HG02588 (cell line): ENCODE measurements around the gene ATAT1.

Experiments used
- ATAC-seq: cut with Tn5 transposase; IDR thresholded peaks from one replicate; pipeline ENCODE4 v1.9.1; 2021; ENCODE audit warnings: mild to moderate bottlenecking, moderate library complexity; ENCODE audit not compliant: unreplicated experiment

ATAT1 gene

DNA sequence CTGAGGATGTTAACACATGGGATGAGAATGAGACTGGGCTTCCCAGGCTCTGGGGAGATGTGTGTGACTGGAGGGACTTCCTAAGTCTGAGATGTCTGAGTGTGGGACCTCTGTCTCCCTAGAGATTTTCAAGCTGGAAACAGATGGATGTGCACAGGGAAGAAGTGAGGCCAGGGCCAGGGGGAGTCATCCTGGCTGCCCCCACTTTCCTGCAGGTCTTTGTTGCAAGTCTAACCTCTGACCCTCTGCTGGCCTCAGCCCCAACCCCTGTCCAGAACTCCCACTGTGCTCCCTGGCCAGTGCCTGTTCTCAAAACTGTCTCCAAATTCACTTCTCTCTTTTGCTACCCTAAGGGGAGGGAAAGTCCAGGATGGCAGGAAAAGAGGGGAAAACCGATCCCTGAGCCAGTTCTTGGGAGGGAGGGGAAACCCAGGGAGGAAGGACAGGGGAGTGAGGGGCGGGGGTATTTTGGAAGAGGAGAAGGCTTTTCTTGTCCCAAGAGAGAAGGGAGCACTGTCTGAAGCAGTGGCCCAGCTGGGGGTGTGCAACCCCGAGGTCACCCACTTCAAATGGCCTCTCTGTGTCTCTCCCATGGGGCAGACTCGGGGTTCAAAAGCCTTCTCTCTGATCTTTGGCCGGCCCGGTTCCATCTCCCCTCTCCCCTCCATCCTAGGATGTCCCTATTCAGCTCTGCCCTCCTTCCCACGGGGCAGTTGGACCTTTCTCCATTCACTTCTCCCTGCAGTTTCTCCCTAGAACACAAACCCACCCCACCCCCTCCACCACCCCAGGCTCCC is 56.7 kb downstream of the ATAT1 start:
- no peak for ATAC-seq

DNA sequence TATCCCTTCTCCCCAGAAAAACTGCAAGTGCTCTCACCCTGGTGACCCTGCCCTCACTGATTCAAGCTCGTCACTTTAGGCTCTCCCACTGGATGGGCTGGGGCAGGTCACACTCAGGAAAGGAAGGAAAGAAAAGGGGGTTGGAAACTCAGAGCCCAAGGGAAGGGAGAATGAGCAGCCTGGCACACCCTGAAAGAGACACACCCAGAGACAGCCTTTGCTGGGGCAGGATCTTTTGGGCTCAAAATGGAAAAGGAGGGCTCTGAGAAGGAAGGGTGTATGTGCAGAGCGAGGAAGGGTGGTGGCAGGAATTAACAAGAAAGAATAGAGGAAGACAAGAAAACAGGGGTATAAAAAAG is 57.3 kb downstream of the ATAT1 start:
- no peak for ATAC-seq

DNA sequence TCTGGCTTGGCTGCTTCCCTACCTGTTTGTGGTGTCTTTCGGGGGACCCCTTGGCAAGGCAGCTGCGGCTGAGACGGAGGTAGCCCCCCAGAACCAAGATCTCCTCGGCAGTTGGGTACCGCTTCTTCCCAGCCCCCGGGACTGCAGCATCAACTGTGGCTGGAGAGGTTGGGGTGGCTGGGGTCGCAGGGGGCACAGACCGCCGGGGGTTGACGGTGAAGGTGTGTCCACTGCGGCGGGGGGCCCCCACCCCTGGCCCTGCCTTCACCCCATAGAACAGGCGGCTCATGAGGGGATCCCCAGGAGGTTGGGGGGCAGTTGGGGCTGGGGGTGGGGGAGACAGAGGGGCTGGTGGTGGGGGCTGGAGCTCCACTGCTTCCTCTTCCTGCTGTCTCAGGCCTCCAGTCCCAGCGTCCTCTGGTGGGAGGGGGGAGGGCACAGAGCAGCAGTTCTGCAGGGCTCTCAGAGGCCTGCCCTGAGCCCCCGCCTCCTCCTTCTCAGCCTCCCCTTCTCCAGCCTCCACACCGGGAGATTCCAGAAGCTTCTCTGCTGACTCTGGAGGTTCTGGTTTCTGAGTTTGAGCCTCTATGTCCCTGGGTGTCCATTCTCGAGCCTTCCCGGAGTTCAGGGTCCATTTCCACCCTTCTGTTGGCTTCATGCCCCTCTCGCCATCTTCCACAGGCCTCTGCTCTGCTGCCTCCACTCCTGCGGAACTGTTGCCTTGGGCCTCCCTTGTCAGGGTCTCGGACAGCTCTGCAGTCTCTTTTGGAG is 57.9 kb downstream of the ATAT1 start:
- no peak for ATAC-seq

DNA sequence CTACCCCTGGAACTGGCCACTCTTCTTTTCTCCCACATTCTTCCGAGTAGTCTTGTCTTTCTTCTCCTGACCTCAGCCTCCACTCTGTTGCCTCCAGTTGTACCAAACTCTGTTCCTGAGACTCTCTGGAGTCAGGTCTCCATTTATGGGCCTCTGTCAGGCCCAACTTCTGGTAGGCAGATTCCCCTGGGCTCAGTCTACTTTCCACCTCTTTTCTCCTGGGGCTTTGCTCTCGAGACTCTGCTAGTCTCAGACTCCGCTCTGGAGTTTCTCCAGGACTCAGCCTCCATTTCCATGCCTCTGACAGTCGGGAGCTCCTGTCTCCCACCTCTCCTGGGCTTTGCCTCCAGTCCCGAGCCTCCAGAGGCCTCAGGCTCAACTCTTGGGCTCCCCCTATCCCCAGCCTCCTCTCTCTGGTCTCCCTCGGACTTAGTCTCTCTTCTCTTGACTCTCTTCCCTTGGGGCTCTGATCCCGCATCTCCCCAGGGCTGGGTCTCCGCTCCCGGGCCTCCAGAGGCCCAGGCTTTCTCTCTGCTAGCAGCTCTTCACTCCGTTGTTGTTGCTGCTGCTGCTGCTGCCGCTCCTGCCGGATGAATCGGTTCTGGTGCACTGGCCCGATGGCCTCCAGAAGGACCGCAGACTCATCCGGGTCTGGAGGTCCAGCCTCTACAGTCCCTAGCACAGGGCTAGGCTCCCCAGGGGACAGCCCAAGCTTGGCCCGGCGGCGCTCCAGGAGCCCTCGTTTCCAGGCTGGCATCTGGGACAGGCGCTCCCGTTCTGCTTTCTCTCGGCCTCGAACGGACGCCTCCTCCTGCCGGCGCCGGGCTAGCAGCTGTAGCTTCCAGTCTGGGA is 58.7 kb downstream of the ATAT1 start:
- no peak for ATAC-seq

DNA sequence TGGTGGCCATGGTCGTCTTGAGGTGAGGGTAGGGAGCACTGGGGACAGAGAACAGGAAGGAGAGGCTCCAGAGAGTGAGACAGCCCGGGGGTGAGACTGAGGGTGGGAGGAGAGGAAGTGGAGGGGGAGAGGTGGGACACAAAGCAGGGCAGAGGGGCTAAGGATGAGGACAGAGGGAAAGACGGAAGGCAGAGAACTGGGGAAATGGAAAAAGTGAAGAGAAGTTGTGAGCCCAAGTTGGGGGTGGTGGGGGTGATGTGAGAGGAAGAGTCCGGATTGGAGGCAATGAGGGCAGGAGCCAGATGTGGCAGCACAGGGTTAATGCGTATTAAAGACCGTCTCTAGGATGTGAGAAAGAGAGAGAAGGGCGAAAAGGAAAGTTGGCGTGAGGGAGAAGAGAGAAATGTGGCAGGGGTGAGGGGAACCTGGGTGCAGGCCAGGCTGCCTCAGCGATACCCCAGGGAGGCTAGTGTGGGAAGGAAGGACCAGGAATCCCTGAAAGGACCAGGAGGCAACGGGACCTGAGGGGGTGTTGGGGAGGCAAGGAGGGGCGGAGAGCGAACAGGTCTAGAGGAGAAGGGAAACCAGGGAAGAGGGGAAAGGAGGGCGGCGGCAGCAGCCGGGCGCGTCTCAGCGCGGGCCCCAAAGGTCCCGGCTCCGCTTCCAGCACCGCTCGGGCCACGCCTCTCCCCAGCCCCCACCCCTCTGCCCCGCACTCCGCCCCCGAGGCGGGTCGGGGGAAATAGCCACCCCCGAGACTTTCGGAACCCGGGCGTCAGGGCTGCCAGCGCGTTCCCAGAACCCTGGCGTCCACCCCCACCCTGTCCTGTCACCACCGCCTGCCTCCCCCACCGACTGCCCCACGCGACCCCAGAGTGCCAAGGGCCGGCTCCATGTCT is 59.6 kb downstream of the ATAT1 start, which contains the start of gene PPP1R18:
Gene PPP1R18, minus strand, starts transcription at position 637 of the 899 bp plus-strand sequence. Its CDS starts 627 bp downstream, at position 10.
- peak; percentile 24 for ATAC-seq

DNA sequence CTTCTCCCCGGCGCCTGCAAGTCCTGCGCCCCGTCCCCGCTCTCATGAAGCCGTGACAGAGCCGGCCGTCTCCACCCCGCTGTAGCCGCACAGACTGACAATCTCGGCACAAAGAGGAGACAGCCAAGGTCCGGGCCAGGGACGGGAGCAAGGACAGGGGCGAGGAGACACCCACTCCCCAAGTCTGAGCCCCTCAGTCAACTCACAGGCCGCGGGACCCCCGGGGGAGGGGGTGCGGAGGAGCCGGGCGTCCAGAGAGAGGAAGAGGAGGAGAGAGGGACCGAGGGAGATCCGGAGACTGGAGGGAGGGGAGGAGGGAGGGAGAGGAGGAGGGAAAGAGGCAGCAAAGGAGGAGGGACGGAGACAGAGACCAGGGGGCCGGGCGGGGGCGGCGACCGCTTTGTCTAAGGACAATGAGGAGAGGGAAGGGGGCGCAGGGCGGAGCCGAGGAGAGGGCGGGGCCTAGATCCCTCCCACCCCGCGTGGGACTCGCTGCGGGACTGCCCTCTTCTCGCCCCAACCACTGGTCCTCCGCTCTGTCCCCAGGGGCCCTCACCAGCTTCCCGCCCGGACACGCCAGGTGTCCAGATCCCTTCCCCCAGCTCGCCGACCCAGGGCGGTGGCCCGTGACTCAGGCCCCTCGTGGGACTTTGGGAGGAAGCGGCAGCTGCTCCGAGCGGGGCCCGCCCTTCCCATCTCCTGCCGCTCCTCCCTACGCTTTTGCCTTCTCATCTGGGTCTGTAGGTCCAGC is 60.4 kb downstream of the ATAT1 start:
- peak; percentile 38 for ATAC-seq

DNA sequence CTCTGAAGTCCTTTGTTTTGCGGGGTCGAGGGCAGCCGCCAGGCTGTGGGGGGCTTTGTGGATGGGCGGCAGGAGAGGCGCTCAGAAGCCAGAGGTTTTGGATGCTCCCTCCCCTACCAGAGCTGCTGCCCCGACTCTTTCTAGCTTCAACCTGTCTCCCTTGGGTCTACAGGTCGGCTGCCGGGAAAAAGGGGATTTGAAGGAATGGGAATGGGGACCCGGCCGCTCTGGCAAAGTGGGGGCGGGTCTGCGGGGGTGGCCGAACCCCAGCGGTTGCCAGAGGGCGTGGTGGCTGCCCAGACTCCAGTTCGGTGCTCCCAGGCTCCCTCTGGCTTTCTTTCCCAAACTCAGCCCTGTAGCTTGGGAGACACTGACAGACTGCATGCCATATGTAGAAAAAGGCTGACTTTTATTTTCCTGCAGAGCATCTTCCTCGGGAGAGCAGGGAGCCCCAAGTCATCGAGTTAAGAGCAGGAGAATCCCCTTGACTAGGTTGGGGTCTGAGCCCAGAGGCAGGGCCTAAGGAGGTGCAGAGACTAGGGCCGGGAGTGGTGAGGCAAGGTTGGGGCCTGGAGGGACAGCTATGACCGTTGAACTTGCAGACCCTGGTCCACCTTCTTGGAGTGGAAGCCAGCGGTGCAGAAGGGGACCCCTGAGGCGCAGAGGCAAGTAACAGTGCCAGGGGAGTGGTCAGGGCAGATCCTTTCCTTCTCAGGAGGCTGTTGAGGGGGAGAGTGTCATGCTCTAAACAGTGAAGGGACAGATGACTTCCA is 61.2 kb downstream of the ATAT1 start:
- ATAC-seq = no peak

DNA sequence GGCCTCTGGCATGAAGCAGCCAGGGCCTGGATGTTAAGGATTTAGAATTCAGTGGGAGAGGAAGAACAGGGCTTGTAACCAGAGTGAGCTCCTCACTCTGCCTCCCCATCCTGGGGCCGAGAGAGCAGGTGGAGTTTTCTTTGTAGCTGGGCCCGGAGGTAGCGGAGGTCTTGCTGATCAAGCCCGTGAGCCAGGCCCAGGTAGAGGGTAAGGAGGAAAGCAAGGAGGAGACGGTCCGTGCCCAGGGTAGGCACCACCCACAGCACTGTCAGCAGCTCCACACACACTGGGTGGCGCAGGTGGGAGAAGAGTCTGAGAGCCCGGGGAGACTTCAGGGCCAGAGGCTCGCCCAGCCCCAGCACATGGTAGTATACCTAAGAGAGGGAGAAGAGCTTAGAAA is 61.9 kb downstream of the ATAT1 start:
- no peak for ATAC-seq

DNA sequence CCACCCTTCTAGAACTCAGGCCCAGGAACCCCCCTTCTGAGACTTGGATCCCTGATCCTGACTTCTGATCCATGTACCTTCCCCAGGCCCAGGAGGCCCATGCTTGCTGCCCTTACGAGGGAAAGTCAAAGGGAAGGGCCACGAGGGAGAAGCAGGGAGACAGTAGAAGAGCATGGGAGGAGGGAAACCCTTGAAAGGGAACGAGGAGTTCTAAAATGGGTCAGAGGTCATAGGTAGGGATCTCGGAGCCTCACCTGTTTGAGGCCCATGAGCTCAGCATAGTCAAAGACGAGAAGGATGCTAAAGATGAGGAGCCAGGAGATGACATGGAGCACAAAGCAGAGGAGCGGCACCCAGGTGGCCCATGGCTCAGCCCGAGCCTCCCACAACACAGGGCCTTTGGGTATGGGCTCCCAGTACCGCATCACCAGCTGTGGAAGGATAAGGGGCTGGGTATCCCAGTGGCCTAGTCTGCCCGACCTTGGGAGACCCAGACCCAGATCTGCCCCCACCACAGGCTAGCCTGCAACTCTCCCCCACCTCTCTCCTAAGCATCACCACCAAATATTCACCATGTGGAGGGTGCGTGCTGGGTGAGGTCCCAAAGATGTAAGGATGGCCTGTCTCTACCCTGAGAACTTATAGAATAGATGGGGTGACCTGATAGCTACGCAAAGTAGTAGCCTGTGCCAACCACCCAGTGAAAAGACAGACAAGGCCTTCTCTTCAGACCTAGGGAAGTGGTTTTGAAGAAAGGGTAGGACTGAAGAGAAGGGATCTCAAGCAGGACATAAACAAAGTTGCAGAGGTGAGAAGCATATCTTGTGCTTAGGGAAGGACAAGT is 62.6 kb downstream of the ATAT1 start:
- no peak for ATAC-seq

DNA sequence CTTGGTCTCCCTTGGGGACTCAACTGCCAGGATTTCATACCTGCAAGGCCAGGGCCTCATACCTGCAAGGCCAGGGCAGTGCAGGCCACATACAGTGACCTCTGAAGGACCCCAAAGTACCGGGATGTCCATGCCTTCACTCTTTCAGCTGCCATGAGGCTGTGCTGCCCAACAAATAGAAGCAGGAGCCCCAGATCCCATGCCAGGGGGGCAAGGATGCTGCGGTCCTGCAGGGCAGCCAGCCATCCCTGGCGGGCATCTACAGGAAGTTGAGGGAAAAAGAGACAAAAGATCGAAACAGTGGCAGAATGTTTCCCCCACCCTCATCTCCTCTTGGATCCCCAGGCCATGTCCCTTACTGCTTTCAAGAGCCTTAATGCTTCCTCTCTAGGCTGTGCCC is 63.3 kb downstream of the ATAT1 start:
- no peak for ATAC-seq

DNA sequence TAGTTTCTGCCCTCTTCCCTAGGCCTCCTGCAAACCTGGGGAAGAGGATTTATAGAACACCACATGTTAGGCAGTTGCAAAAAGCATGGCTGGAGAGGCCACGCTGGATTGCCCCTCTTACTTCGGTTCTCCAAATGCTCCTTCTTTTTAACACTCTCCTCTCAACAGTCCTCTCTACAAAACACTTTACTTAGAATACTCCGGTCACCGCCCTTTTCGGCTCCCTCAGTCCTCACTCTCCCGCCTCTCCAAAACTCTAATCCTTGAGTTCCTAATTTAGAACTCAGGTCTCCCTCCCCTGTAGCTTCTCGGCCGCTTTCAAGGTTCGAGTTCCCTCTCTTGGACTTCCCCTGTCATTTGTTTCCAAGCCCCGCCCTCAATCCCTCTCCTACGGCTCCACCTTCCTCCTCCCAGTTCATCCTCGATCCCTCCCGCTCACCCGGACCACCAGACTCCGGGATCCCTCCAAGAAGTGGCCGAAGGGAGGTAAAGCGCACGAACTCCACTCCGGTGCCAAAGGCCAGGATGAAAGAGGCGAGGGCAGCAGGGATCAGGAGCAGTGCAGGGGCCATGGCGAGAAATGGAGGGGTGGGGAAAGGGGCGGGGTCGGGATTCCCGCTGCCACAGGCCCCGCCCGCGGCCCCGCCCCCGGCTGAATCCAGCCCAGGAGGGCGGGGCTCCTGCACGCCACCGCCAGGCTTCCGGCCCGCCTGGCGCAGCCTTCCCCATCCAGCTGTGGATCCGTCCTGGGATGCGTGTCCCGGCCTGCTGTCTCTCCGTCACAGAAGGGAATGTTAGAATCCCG is 63.9 kb downstream of the ATAT1 start, which contains the start of gene NRM:
Gene NRM, minus strand, starts transcription at position 582 of the 805 bp plus-strand sequence. Its CDS starts 10 bp downstream, at position 572.
- peak; percentile 30 for ATAC-seq

DNA sequence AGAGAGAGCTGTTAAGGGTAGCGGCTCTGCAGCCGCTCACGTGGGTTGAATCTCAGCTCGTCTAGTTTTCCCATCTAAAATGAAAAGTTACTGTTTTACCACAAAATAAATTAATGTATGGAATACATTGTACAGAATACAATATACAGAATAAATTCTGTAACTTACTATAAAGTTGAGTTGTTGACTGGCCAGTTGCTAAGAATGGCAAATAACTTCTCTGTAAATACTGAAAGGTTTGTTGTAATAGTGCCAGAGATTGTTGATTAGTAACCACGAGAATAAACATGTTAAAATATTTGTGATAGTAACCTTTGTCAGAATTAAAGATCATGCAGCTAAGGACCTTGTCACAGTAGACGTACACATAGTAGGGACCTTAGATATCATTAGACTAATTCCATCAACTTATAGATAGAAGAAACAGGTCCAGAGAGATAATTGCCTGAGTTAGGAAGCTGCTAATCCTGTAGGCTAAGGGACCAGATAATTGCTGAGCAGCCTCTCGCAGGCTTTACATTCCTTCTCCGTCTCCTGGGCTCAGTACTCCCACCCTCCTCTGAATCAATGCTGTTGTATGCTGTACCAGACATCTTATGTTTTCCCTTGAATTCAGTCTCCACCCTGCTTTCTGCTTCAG is 64.7 kb downstream of the ATAT1 start:
- no peak for ATAC-seq
